Heart left ventricle (tissue), 16 donors: Measurements from ENCODE around the gene SCAF8. TPM values are rescaled to one million over a fixed set of nuclear protein-coding genes. Genes with fewer than 3 reads are reported as not detected.
A peak's percentile ranks its signal among the peaks of the same experiment; 100 is the strongest.

ENCODE experiments used
- ATAC-seq, 4 donors: fragments of 200-7000 bp; cut with Tn5 transposase; one replicate each; pipeline ENCODE4 v1.9.1; 2020 to 2022; ENCODE audit warnings: moderate library complexity in 4 of 4, mild to moderate bottlenecking in 3 of 4, moderate number of reproducible peaks in 1 of 4
- DNase-seq, 5 donors: peaks; one replicate each; pipeline ENCODE4 v3.0.0-alpha.2; 2020
- H3K27ac ChIP-seq, 12 donors: fragments of 200-600 bp; sonication (generic) in 4 of 12; one replicate each; pipeline versions ENCODE4 v1.5.0 to v1.8.0; 2016 to 2022; ENCODE audit warnings: mild to moderate bottlenecking in 2 of 12
- H3K27me3 ChIP-seq, 9 donors: fragments of 200-600 bp; sonication (generic) in 2 of 9; one replicate each; pipeline versions ENCODE4 v1.5.1 to v1.8.0; 2016 to 2022; ENCODE audit warnings: mild to moderate bottlenecking in 3 of 9
- H3K36me3 ChIP-seq, 9 donors: fragments of 200-600 bp; sonication (generic) in 2 of 9; one replicate each; pipeline versions ENCODE4 v1.5.0 to v1.8.0; 2018 to 2022; ENCODE audit warnings: mild to moderate bottlenecking in 2 of 9
- H3K4me1 ChIP-seq, 12 donors: fragments of 200-600 bp; sonication (generic) in 4 of 12; one replicate each; pipeline versions ENCODE4 v1.5.0 to v1.8.0; 2016 to 2022; ENCODE audit warnings: mild to moderate bottlenecking in 3 of 12
- H3K4me3 ChIP-seq, 12 donors: fragments of 200-600 bp; sonication (generic) in 4 of 12; one replicate each; pipeline versions ENCODE4 v1.5.0 to v1.8.0; 2017 to 2022; ENCODE audit warnings: mild to moderate bottlenecking in 9 of 12, moderate library complexity in 4 of 12
- H3K9me3 ChIP-seq, 12 donors: fragments of 200-600 bp; sonication (generic) in 4 of 12; one replicate each; pipeline versions ENCODE4 v1.5.0 to v1.8.0; 2016 to 2022; ENCODE audit warnings: mild to moderate bottlenecking in 1 of 12
- CTCF ChIP-seq, 12 donors: fragments of 200-600 bp; sonication (generic) in 4 of 12; IDR thresholded peaks; one replicate each; pipeline versions ENCODE4 v1.5.0 to v1.8.0; 2018 to 2022; ENCODE audit warnings: antibody characterized with exemption in 12 of 12, mild to moderate bottlenecking in 5 of 12
- POLR2A ChIP-seq, 2 donors: fragments of 450-650 bp; IDR thresholded peaks; one replicate each; pipeline ENCODE4 v1.6.1; 2017; ENCODE audit warnings: antibody characterized with exemption in 2 of 2, mild to moderate bottlenecking in 2 of 2, moderate library complexity in 2 of 2
- WGBS, 4 donors: extraction: QIAGEN DNeasy Blood & Tissue Kit in 2 of 4; methylation state at CpG; one replicate each; pipeline versions ENCODE4 v1.1.5 to v1.1.7; 2013 to 2018; 5-methylcytosine and 5-hydroxymethylcytosine counted together
- intact Hi-C, 10 donors: fragments of 100-400 bp; cut with DNase I; formaldehyde crosslinking; loops; one replicate each; pipeline versions ENCODE4 v1.11.1 to v1.14.2; 2022
- polyA plus RNA-seq, 2 donors: library from polyadenylated mRNA; stranded (reverse); fragments of 200-250 nt; gene quantifications; one replicate each; pipeline ENCODE4 v1.2.3, GENCODE V29; 2013
- total RNA-seq, 9 donors: library from RNA; depleted of rRNA in 2 of 9; stranded (reverse); fragments of >200 nt in 2 of 9; fragmentation: NEBNext Ultra II Directional in 3 of 9; extraction: Animal tissue kit (Norgen Biotek cat#: 25700) in 3 of 9; gene quantifications; one replicate each; pipeline versions ENCODE4 v1.1.0 to v1.2.4, GENCODE V29; 2016 to 2023
- donor health status: ischemic (EF 13 %, LVEDD 7.1; RV severe dilation, severe dysfunction).
- donor health status: healthy with polysubstance abuse.
- donor health status: DM: no; HTN: yes; CAD: no.
- donor health status: DM: no; HTN: no; CAD: no.
- donor health status: ischemic (EF 25% LVEDD 6.9; RV normal size, moderate dysfunction).
- donor health status: ischemic (EF 25% LVEDD 5.7; RV mildly dilated, moderate dysfunction).
- donor health status: healthy.
- donor health status: DM: yes; HTN: yes; CAD: no.
- donor health status: ischemic (EF 35%, LVEDD 5.7; RV mildly dilated, moderate dysfunction).
- donor health status: nonischemic (EF 11% LVEDD 7.7; RV severe dilation, severe dysfunction).
- donor health status: DM: yes; HTN: yes; CAD: no.
- donor health status: PGD.
- donor health status: ischemic (EF 29% LVEDD 5.4; RV normal size, mild dysfunction).
- donor health status: nonischemic (EF 23%, LVEDD 6.1; RV moderate dilation, normal function).

SCAF8 gene
- total and polyA plus RNA-seq, 11 donors, result 10.5 to 83.5 (median 63.5) TPM

DNA sequence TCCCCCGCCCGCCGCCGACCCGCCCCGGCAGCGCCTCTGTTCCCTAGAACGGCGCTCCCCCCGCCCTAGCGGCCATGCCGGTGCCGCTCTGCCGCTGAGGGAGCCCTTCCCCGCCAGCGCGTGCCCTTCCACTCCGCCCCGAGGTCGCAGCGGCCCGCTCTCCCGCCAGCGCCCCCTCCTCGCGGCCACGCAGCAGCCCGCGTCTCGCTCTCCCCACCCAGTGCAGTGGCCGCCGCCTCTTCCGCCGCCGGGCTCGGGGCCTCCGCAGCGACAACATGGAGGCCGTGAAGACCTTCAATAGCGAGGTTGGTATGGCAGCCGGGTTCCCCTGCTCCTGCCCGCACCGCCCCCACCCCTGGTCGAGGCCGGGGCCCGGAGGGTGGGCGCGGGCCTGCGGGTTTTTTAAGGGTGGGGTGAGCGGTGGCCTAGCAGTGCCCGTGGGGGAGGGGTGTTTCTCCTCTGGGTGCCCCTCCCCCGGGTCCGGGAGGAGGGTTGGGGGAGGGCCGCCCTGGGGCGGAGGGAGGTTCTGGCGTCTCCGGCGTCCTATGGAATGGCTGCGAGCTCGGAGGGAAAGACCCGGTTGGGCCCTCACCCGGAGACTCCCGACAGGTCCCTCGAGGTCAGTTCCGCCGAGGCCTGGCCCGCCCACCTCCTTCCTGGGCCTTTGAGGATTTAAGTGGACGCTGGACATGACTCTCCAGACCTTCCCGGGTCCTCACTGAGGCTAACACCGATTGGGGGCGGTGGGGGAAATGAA, 588 bp downstream of the SCAF8 start:
- ATAC-seq, result peak; percentile 96 to 99 (median 98)
- DNase-seq, result peak; percentile 96 to 99 (median 97)
- H3K36me3 ChIP-seq, result no peaks in the 10 kb centered on the region
- intact Hi-C loops, result loop anchor here in 9 of 10 donors (2.0 to 10.0 kb wide), 10 partner anchors 33 to 223 kb away; partner anchors contain the start of gene CNKSR3 (in 2 of the 9)
- H3K27ac ChIP-seq, result peak overlapping the region; percentile 97 to 100 (median 100)
- no peaks in the 10 kb centered on the region for H3K27me3 ChIP-seq
- H3K9me3 ChIP-seq, result no peaks in the 10 kb centered on the region
- TF ChIP-seq CTCF (IDR thresholded peaks at IDR 0.05), result no peak
- TF ChIP-seq POLR2A (IDR thresholded peaks at IDR 0.05), result peak in 1 of 2 donors; percentile 76
- peak overlapping the region; percentile 75 to 100 (median 98) for H3K4me3 ChIP-seq
- H3K4me1 ChIP-seq, result peaks cover 17 to 56% (median 50%) of the 10 kb centered on the region in 12 donors
- 0 to 1% (median 1%) methylated on average over 27 to 71 of the region's 71 CpGs for WGBS, 4 donors

- Histone ChIP-seq H3K36me3 (peaks cover 0 to 3% (median 0%) of the 10 kb centered on the region in 9 donors), H3K4me3 (no peak overlapping the region), H3K9me3 (no peaks in the 10 kb centered on the region), H3K27ac (no peak overlapping the region), H3K4me1 (peaks cover 17 to 84% (median 76%) of the 10 kb centered on the region in 12 donors), H3K27me3 (no peaks in the 10 kb centered on the region)
- DNase-seq, result no peak
- TF ChIP-seq CTCF (IDR thresholded peaks at IDR 0.05) (no peak), POLR2A (IDR thresholded peaks at IDR 0.05) (no peak)
- intact Hi-C loops, result loop anchor here in 3 of 10 donors (5.0 to 10.0 kb wide), 2 partner anchors 66 to 222 kb away; partner anchors contain the start of gene CNKSR3 (in 1 of the 3)
- 61 to 71% (median 63%) methylated on average over 4 of the region's 4 CpGs for whole genome bisulfite sequencing, 4 donors
- no peak for ATAC-seq
Measured at GRCh38 chr6:154736618-154737259, 3.5 kb downstream of the SCAF8 start.

- H3K27me3 ChIP-seq, result no peaks in the 10 kb centered on the region
- H3K9me3 ChIP-seq, result no peaks in the 10 kb centered on the region
- H3K4me3 ChIP-seq, result no peak overlapping the region
- DNase-seq (no peak), ATAC-seq (no peak)
- peaks cover 0 to 10% (median 0%) of the 10 kb centered on the region in 9 donors for H3K36me3 ChIP-seq
- WGBS, 4 donors, result 61 to 71% (median 66%) methylated on average over 9 of the region's 9 CpGs
- TF ChIP-seq POLR2A (IDR thresholded peaks at IDR 0.05) (no peak), CTCF (IDR thresholded peaks at IDR 0.05) (no peak)
- no peak overlapping the region for H3K27ac ChIP-seq
- intact Hi-C loops, result loop anchor here in 3 of 10 donors (5.0 to 10.0 kb wide), 2 partner anchors 65 to 223 kb away; partner anchors contain the start of gene CNKSR3 (in 1 of the 3)
- peaks cover 14 to 86% (median 75%) of the 10 kb centered on the region in 12 donors for H3K4me1 ChIP-seq
Measured at GRCh38 chr6:154737424-154737823, 4.2 kb downstream of the SCAF8 start.

DNA sequence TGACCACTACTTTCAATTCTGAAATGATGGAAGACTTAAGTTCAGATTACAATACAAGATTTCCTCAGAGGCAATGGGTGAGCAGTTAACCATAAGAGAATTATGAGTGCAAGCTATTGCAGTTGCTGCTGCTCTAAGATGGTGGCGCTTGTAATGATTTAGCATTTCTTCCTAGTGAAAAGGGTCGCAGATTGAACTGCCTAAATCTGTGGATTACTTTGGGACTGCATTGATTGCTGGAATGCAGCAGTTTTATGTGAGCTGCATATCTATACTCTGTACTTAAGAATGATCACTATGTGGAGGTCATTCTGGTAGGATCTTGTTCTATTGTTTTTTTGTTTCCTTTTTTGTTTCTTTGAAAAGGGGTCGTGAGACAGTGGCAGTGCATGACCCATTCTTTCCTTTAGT, 5.3 kb downstream of the SCAF8 start:
- H3K36me3 ChIP-seq, result peaks cover 0 to 10% (median 0%) of the 10 kb centered on the region in 9 donors
- DNase-seq (no peak), ATAC-seq (no peak)
- no peaks in the 10 kb centered on the region for H3K9me3 ChIP-seq
- WGBS, 4 donors, result 43 to 55% (median 52%) methylated on average over 3 of the region's 3 CpGs
- intact Hi-C loops, result loop anchor here in 3 of 10 donors (5.0 to 10.0 kb wide), 2 partner anchors 64 to 224 kb away; partner anchors contain the start of gene CNKSR3 (in 1 of the 3)
- no peaks in the 10 kb centered on the region for H3K27me3 ChIP-seq
- H3K4me1 ChIP-seq, result peaks cover 14 to 92% (median 80%) of the 10 kb centered on the region in 12 donors
- H3K27ac ChIP-seq, result no peak overlapping the region
- H3K4me3 ChIP-seq, result no peak overlapping the region
- TF ChIP-seq POLR2A (IDR thresholded peaks at IDR 0.05), result no peak
